ENCODE measurements around the gene SAMD4B.
A peak's percentile ranks its signal among the peaks of the same experiment; 100 is the strongest.

SAMD4B gene

DNA sequence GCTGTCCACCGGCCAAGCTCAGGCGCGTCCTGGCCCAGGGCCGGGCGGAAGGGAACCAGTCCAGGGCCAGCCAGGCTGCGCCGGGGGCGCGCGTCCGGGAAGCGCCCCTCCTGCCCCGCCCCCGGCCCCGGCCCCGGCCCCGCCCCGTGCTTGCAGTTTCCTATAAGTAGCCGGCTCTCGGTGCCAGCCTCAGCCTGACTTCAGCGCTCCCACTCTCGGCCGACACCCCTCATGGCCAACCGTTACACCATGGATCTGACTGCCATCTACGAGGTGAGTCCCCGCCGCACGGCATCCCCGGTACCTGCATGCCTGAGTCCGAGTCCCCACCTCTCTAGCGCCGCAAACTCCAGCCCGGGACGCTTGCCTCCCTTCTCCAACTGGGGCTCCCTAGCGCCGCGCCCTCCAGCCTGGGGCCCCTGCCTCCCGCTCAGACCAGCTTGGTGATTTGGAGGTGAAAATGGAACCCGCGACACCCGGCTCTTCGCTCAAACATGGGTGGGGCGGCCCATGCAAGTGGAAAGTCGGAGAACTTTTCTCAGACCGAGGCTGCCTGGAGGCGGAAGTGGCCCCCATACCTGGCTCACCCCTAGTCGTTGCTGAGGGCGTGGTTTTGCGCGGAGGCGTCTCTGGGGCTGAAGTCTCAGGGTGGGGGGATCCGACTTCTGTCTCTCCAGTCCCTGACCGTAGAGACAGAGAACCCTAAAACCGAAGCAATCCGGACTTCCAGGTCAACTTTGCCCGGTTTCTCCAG lies 64.6 kb downstream of the SAMD4B start, which contains the start of gene ZFP36:
Gene ZFP36, plus strand, starts transcription at position 192 of the 754 bp plus-strand sequence. Its CDS starts 58 bp downstream, at position 250.
- peak; percentile 89 for DNase-seq (ENCODE audit: low spot score)
- no peak for TF ChIP-seq CTCF (IDR thresholded peaks at IDR 0.05; ENCODE audit: extremely low read depth, missing control alignments)

DNA sequence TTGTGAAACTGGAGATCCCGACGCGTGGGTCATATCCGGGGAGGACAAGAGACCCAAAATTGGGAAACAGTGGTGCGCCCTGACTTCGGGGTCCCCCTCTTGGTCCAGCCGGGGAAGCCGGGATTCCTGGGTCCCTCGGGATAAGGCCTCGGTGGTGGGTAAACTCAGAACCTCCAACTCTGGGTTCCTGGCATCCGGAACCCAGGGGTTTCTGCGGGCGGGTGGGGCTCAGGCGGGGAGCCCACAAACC lies 65.1 kb downstream of the SAMD4B start:
- TF ChIP-seq CTCF (IDR thresholded peaks at IDR 0.05; ENCODE audit: extremely low read depth, missing control alignments), result no peak
- DNase-seq (ENCODE audit: low spot score), result no peak

DNA sequence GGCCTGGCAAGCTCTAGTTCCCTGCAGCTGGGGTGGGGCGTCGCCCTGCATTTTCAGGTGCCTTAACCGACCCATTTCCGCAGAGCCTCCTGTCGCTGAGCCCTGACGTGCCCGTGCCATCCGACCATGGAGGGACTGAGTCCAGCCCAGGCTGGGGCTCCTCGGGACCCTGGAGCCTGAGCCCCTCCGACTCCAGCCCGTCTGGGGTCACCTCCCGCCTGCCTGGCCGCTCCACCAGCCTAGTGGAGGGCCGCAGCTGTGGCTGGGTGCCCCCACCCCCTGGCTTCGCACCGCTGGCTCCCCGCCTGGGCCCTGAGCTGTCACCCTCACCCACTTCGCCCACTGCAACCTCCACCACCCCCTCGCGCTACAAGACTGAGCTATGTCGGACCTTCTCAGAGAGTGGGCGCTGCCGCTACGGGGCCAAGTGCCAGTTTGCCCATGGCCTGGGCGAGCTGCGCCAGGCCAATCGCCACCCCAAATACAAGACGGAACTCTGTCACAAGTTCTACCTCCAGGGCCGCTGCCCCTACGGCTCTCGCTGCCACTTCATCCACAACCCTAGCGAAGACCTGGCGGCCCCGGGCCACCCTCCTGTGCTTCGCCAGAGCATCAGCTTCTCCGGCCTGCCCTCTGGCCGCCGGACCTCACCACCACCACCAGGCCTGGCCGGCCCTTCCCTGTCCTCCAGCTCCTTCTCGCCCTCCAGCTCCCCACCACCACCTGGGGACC lies 65.6 kb downstream of the SAMD4B start:
- DNase-seq (ENCODE audit: low spot score), result no peak
- no peak for TF ChIP-seq CTCF (IDR thresholded peaks at IDR 0.05; ENCODE audit: extremely low read depth, missing control alignments)

- DNase-seq (ENCODE audit: low spot score), result no peak
Observed at GRCh38 chr19:39408392-39409207, 66.4 kb downstream of the SAMD4B start.

DNA sequence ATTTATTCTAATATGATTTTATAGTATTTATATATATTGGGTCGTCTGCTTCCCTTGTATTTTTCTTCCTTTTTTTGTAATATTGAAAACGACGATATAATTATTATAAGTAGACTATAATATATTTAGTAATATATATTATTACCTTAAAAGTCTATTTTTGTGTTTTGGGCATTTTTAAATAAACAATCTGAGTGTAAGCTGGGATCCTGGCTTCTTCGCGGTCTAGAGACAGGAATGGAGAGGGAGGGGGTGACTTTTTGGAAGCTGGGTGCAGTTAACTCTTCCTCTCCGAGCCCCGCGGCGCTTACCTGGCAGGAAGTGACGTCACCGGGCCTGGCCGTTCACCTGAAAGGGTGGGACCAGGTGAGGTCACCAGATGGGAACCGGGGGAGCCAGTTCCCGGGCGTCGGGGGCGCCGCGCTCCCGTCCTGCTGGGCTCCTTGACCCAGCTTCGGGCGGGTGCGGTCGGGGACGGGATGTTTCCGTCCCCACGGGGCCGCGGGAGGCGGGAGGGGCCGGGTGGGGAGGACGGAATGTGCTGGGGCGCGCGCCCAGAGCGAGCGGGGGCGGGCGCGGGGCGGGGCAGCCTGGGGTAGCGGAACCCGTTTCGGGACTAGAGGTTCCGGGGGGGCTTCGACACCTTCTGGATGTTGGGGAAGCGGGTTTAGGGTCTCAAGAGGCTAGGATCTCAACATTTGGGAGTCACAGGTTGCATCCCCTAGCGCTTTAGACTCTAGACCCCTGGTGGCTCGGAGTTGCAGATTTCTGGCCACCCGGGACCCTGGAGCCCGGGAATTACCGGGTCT lies 67.2 kb downstream of the SAMD4B start:
- DNase-seq (ENCODE audit: low spot score), result peak; percentile 69
- TF ChIP-seq CTCF (IDR thresholded peaks at IDR 0.05; ENCODE audit: extremely low read depth, missing control alignments), result no peak

More at GRCh38 chr19:39408392-39409207, 66.4 kb downstream of the SAMD4B start:
- TF ChIP-seq CTCF (IDR thresholded peaks at IDR 0.05; ENCODE audit: extremely low read depth, missing control alignments), result no peak

- no peak for TF ChIP-seq CTCF (IDR thresholded peaks at IDR 0.05; ENCODE audit: extremely low read depth, missing control alignments)
- peak; percentile 83 for DNase-seq (ENCODE audit: low spot score)
Observed at GRCh38 chr19:39410017-39410830, 68.0 kb downstream of the SAMD4B start.
